ENCODE data around the gene SDHAF1.

- TF ChIP-seq, protein P1, sequence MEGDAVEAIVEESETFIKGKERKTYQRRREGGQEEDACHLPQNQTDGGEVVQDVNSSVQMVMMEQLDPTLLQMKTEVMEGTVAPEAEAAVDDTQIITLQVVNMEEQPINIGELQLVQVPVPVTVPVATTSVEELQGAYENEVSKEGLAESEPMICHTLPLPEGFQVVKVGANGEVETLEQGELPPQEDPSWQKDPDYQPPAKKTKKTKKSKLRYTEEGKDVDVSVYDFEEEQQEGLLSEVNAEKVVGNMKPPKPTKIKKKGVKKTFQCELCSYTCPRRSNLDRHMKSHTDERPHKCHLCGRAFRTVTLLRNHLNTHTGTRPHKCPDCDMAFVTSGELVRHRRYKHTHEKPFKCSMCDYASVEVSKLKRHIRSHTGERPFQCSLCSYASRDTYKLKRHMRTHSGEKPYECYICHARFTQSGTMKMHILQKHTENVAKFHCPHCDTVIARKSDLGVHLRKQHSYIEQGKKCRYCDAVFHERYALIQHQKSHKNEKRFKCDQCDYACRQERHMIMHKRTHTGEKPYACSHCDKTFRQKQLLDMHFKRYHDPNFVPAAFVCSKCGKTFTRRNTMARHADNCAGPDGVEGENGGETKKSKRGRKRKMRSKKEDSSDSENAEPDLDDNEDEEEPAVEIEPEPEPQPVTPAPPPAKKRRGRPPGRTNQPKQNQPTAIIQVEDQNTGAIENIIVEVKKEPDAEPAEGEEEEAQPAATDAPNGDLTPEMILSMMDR (IDR thresholded peaks at IDR 0.05 in 8 of 11, conservative IDR thresholded peaks at IDR 0.05 in 3 of 11): no peak
- TF ChIP-seq POLR2AphosphoS5 (IDR thresholded peaks at IDR 0.05) (no peak), POLR2A (IDR thresholded peaks at IDR 0.05) (no peak)
Observed at GRCh38 chr19:36025541-36025940, 30.6 kb downstream of the SDHAF1 start.

All from spleen (tissue), 7 donors.